Sciatic nerve (tissue), 2 donors: ENCODE results near the gene CYGB. TPM values are rescaled to one million over a fixed set of nuclear protein-coding genes. Genes with fewer than 3 reads are reported as not detected.
"Not testable (repeated sequence)": the region's sequence is repeated elsewhere in the genome, so short reads cannot be mapped to it uniquely, and the experiment has no call there.

ENCODE experiments used
- ATAC-seq: fragments of 200-7000 bp; cut with Tn5 transposase; one replicate; pipeline ENCODE4 v1.9.1; 2020; ENCODE audit warnings: mild to moderate bottlenecking, moderate library complexity
- DNase-seq: peaks from one replicate; pipeline ENCODE4 v3.0.0-alpha.2; 2020; ENCODE audit warnings: low spot score
- intact Hi-C: fragments of 100-400 bp; cut with DNase I; formaldehyde crosslinking; loops from one replicate; pipeline ENCODE4 v1.14.2; 2022
- total RNA-seq: library from RNA; stranded (reverse); fragmentation: NEBNext Ultra II Directional; extraction: Animal tissue kit (Norgen Biotek cat#: 25700); gene quantifications from one replicate; pipeline ENCODE4 v1.2.1, GENCODE V29; 2021
- donor health status: DM: no; HTN: no; CAD: no.
- donor health status: DM: no; HTN: no; CAD: no.

The CYGB gene
- total RNA-seq, 1 donor from 2014 or later = 57.7 TPM

- DNase-seq (no peak), ATAC-seq (no peak)
- intact Hi-C loops = no loop called here
Observed at GRCh38 chr17:76542566-76542971, 5.1 kb upstream of the CYGB start.

- no peak for DNase-seq
- intact Hi-C loops = no loop called here
- ATAC-seq = no peak
Observed at GRCh38 chr17:76541739-76542454, 4.4 kb upstream of the CYGB start.

DNA sequence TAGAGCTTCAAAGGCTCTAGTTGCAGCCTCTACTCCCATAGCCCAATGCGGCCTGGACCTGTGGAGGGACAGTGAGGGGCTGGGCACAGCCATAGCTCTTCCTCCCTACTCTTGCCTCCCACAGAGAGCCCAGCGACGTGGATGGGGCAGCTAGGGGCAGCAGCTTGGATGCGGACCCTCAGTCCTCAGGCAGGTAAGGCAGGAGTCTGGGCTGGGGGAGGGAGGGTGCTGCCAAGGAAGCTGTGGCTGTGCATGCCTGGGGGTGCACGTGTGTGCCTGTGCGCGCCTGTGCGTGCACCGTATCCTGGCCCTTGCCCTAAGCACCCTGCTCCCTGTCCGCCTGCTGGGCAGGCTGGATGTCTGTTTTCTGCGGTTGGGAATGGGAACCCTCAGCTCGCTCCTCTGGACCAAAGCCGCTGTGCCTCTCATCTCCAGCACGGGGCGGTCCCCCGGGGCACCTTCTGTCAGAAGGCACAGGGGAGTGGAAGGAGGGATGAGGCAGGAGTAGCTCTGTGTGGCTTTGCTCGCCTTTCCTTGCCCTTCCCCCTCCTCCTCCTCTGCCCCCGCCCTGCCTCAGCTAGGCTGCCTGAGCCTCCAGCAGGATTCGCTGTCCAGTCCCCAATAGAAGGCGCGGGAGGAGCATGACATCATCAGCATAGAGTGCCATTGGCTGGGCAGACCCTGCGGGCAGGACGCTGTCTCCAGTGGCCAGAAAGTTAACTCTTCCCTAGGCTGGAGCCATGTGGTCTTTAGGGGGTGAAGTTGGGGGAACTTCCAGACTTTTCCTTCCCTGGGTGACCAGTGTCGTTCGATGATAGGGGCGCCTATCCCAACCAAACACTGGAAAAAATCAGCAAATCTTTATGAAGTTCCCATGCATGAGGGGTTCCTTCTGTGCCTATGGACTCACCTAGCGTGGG lies 3.1 kb upstream of the CYGB start:
- DNase-seq (peak; percentile 95), ATAC-seq (peak; percentile 96)
- intact Hi-C loops = no loop called here

- no peak for DNase-seq
- intact Hi-C loops = no loop called here
Observed at GRCh38 chr17:76539631-76540271, 2.2 kb upstream of the CYGB start, which contains the start of gene PRCD. PRCD (plus strand) TSS chr17:76540044; CDS start chr17:76540142, 98 bp downstream.

DNA sequence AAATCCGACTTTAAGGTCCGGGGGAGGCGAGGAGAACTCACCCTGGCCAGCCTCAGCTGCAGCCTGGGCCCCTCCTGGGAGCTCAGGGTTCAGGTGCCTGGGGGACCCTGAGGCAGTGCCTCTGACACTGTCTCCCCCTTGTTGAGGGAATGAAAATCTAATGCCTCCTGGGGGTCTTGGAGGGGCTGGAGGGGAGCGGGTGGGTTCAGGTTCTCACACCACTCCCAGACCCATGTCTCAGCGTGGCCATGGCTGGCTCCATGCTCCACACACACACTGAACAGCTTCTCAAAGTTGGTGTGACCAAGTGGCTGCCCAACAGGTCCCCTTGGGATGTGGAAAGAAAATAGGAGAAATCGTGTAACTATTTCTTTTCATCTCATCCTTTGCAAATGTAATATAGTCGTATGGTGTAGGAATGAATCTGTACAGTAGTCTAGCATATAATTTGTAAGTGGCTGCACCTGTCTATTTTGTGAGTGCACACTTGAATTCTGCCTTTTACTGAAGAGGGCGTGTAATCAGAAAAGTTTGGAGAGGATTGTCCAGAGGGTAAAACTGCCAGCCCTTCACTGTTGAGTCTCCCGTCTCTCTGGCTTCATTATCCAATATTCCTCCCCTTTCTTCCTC lies 1.5 kb upstream of the CYGB start:
- intact Hi-C loops = no loop called here
- ATAC-seq (no peak), DNase-seq (no peak)

More at GRCh38 chr17:76539631-76540271, 2.2 kb upstream of the CYGB start, which contains the start of gene PRCD:
- ATAC-seq = no peak

DNA sequence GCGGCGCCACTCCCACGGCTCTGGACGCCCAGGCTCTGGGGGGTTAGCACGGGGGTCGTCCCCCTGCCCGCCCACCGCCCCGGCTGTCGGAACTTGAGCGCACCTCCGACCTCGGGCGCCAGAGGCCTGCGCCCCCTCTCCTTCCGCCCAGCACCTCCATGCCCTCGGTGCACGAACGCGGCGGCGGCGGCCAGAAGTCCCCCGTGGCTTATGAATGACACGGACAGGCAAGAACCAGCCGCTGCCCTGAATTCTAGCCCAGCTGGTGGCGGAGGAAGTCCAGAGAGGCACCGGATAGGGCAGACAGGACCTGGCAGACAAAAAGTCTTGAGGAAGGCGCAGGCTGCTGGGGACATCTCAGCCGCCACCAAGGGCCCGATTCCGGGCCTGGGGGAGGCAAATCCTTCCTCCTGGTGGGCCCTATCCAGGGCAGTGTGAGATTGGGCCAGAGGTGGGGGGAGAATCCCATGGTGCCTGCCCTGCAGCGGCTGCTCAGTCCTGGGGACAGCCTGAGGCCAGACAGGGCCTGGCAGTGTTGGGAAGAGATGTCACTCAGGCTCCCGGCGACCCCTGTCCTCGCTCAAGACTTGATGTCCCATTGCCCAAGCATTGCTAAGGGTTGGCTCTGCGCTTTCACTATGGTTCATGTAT lies 897 bp upstream of the CYGB start:
- intact Hi-C loops = no loop called here
- DNase-seq = peak; percentile 67
- no peak for ATAC-seq

DNA sequence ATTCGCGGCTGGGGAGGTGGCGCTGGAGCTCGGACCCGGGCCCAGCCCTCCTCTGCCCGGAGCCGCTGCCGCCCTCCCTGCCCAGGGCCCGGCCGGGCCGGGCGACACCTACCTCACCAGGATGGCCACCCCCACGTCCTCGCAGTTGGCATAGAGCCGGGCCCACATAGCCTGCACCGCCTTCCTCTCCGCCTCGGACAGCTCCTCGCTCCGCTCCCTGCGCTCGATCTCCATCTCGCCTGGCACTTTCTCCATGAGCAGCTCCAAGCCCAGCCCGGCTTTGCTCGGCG lies 276 bp downstream of the CYGB start:
- ATAC-seq (no peak), DNase-seq (peak; percentile 81)
- intact Hi-C loops = no loop called here

GRCh38 chr17:76536511-76537287 lies 810 bp downstream of the CYGB start:
- ATAC-seq = no peak
- intact Hi-C loops = no loop called here
- DNase-seq = no peak

- DNase-seq (no peak), ATAC-seq (no peak)
- intact Hi-C loops = no loop called here
Observed at GRCh38 chr17:76535788-76536510, 1.6 kb downstream of the CYGB start.

DNA sequence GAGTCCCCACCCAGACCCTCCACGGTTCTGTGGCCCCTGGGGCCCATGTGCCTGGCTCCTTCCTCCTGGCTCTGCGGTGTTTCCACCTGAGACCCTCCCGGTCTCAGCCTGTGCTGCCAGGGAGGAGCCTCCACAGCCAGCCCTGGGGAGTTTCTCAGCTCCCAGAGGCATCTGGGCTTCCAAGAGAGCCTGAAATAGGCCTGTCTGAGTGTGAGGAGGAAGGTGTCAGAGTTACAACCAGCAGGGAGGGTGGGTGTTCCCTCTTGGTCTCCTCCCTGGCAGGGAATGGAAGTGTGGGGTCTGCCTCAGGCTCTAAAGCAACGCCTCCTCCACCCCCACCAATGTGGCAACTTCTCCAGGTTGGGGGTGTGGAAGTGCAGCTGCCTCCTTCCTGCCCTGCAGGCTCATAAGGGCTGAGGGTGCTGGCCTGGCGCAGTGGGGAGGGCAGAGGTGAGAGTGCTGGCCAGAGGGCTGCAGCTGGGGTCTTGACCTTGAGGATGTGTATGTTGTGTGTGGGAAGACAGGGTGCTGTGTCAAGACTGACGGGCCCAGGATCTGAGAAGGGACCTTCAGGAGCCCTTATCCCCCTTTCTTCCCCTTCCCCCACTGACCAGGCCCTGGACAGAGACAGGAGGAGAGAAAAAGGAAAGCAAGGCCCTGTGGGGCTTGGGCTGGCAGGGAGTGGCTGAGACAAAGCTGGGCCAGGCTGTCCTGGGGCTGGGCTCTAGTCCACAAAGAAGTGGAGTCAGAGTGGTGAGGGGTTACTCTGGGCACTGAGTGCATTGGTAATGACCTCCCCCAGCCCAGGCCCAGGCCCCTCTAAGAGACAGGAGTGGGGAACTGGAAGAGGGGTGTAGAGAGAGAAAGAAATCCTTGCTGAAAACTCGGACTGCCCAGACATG lies 2.4 kb downstream of the CYGB start:
- intact Hi-C loops = no loop called here
- ATAC-seq = no peak
- no peak for DNase-seq

- ATAC-seq, intact Hi-C loops, DNase-seq: not testable (repeated sequence)
Observed at GRCh38 chr17:76533640-76534359, 3.7 kb downstream of the CYGB start.

DNA sequence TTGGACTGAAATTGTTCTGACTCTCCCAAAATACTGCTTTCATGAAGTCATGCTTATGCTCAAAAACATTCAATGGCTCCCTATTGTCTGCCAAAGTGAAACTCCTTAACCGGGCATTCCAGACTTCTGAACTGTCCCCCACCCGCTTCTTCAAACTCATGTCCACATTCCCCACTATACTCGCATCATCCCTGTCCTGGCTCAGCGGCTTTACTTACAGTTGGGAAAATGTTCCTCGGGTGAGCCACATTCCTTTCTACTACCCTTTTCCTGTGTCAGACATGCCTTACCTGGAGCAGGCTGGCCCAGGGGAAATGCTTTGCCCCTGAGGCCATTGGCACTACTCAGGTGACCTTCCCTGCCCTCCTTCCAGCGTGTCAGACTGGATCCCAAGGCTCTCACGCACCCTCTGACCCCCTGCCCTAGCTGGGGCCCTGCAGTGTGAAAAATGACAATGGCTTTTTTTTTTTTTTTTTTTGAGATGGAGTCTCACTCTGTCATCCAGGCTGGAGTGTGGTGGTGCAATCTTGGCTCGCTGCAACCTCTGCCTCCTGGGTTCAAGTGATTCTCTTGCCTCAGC lies 5.3 kb downstream of the CYGB start:
- ATAC-seq (no peak), DNase-seq (no peak)
- intact Hi-C loops = no loop called here

GRCh38 chr17:76531486-76532038 lies 5.9 kb downstream of the CYGB start:
- ATAC-seq = no peak
- intact Hi-C loops = no loop called here
- DNase-seq = no peak

DNA sequence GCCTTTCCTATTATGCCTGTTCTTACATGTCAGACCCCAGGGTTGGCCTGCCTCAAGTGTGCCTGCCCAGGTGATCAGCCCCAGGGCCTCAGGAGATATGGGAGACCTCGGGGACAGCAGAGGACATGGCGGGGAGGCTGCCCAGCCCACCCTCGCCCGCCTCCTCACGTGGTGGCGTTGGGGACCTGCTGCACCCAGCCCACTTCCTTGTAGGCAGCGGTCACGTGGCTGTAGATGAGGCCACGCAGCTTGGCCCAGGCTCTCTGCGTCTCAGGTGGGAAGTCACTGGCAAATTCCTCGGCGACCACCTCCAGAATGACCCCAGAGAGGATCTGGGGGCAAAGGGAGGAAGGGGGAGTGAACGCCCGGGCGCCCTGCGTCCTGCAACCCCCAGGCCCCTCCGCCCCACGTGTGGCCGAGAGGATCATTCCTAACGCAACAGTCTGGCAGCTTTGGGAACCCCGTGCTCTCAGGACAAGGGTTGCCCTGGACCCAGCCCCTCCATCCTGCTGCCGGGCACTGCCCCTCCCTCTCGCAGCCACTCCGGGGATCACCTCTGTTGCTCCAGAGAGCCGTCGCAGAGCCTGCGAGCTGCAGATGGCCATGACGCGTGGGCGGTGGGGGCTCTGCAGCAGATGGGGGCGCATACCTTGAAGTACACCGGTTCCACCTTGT lies 6.6 kb downstream of the CYGB start:
- DNase-seq (no peak), ATAC-seq (no peak)
- intact Hi-C loops = no loop called here
